Purkinje cell (primary cell): ENCODE measurements around the gene MAPK8IP1. TPM values are rescaled to one million over a fixed set of nuclear protein-coding genes. Genes with fewer than 3 reads are reported as not detected.

Experiments used
- polyA plus RNA-seq: library from polyadenylated mRNA; unstranded; fragments of >200 nt; fragmentation: Nextera tagmentation; gene quantifications from 2 replicates; pipeline ENCODE4 v1.2.1, GENCODE V29; 2014

Gene MAPK8IP1
- polyA plus RNA-seq = 1.4 and 3.3 TPM in 2 replicates

DNA sequence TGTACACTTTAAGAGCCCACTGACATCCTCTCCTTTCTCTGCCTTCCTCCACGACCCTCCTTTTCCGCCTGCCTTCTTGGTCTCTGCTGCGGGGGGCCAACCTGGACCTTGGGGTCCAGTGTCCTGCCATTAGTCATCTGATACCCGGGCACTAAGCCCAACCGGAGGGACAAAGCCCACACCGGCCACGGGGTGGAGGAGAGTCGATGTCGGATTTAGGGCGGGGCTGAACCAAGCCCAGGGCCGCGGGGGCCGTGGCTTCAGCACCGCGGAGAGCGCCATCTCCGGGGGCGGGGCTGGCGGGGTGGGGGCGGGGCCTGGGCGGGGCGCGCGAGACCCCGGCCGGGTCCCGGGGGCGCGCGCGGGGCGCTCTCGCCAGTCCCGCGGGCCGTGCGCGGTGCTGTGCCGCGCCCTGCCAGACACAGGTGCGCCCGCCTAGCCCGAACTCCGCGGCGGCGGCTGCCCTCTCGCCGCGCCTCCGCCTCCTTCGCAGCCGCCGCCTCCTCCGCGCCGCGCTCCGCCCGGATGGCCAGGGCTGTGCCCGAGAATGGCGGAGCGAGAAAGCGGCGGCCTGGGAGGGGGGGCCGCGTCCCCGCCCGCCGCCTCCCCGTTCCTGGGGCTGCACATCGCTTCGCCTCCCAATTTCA is at the start of gene MAPK8IP1:
Gene MAPK8IP1 (plus strand): TSS at position 378 of the 647 bp plus-strand sequence. CDS start 170 bp downstream, at position 548.

DNA sequence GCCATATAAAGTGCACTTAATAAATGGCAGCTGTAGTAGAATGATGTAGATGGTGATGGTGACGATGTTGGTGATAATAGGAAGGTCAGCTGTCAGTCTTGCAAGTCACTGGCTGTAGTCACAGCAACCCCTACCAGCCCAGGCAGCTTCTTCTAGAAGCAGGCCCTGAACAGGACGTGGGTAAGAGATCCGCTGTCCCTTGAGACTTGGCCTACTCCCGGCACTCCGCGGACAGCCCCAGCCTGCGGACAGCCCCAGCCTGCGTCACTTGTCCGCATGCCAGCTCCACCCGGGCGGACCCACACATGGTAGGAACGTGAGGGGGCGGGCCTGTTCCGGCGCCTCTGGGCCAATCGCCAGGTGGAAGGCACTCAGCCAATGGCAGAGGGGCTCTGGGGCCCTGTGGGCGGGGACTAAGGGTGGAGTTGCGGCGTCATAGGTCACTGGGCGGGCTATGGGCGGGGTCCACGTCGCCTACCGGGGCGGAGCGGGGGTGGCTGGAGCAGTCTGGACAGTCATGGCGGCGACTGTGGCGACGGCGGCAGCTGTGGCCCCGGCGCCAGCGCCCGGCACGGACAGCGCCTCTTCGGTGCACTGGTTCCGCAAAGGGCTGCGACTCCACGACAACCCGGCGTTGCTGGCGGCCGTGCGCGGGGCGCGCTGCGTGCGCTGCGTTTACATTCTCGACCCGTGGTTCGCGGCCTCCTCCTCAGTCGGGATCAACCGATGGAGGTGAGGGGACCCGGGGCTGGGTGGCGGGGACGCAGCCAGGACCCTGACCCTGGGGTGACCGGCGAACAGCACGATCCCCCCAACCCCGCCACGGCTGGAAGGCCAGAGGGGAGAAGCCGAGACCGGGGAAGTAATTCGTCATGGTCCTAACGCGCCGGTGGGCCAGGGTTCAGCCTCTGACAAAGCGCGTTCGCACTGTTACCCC is 38.2 kb upstream of the MAPK8IP1 start, which contains the start of gene CRY2:
Gene CRY2 (plus strand): TSS at position 502 of the 937 bp plus-strand sequence. CDS start 16 bp downstream, at position 518.

DNA sequence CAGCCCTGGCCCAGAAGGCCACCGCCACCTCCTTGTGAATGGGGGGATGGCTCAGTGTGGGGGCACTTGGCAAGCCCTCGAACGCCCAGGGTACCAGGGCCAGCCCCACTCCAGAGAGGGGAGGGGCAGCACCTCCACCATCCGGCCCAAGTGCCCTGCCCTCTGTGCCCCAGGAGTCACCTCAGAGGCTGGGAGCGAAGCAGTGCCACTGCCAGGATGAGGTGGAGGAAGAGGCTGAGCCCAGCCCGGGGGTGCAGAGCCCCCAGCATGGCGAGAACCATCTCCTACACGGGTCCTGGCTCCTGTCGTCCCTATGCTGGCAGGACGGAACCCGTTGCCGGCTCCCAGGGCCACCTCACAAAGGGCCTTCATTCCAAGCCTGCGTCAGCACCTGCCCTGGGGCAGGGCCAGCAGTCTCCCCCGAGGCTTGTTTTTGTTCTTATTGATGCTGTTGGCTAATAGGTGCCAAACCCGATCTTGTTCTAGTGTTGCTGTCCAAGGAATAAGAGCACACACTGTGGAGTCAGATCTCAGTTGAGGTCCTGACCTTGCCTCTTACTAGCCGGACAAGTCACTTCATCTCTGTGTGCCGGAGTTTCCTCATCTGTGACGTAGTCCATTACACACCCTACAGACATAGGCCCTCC is 21.6 kb downstream of the MAPK8IP1 start, which contains the start of gene FREY1:
Gene FREY1 (minus strand): TSS at position 307 of the 647 bp plus-strand sequence. CDS start 26 bp downstream, at position 281.

DNA sequence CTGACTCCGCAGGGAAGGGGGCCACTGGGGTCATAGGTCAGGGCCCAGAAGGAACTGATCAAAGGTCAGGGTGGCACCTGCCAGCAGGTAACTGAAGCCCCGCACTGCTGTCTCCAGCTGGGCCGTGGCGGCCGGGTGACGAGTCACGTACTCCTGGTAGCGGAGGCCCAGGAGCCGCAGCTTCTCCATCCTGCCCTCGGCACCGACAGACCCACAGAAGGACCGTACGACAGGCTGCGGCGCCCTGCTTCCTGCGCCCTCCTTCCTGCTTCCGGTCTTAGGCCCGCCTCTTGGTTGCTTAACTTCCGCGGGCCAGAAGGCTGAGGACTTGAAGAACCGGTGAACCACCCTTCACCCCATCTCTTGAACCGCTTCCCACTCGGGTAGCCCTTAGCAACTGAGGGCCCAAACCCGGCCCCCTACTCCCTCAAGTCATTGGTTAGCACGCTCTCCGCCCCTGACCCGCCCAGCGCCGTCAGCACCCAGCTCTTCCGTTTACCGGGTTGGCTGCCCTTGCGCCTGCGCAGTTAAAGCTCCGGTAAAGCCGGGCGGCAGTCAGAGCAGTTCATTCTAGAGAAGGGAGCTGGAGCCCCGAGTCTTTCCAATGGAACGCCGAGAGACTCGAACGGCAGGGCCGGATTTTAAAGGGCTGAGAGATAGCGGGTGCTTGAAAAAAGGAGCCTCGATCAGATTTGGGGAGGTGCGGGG is 32.3 kb downstream of the MAPK8IP1 start, which contains the start of gene PEX16:
Gene PEX16 (minus strand): TSS at position 255 of the 708 bp plus-strand sequence. CDS start 66 bp downstream, at position 189.

DNA sequence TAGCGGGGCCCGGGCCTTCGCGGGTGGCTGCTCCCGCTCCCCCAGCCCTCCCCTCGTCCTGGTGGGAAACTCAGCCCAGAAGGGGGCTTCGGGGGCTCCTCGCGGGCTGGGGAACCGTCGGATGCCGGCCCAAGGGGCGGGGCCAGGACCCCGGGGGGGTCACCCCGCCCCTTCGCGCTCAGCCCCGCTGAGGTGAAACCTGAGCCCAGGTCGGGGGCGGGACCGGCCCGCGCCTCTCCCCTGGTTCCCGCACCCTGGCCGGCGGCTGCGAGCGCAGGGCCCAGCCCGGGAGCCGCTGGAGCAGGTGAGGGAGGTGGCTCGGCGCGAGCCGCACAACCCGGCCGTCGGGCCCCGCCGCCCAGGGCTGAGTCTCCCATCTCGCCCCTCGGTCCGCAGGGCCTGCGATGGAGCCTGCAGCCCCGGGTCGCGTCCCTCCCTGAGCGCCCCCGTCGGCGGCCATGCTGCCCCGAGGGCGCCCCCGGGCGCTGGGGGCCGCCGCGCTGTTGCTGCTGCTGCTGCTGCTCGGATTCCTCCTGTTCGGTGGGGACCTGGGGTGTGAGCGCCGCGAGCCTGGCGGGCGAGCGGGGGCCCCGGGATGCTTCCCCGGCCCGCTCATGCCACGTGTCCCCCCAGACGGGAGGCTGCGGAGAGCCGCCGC is 37.1 kb downstream of the MAPK8IP1 start, which contains the start of gene LARGE2:
Gene LARGE2 (plus strand): TSS at position 232 of the 658 bp plus-strand sequence. CDS start 227 bp downstream, at position 459.

Other genes starting within 250 kb of the MAPK8IP1 start
- gene CHST1, start 220.0 kb upstream of the MAPK8IP1 start, polyA plus RNA-seq = 3.8 and 9.0 TPM in 2 replicates
- 6.5 and 7.9 TPM in 2 replicates for gene SLC35C1, start 80.5 kb upstream of the MAPK8IP1 start, polyA plus RNA-seq
- gene CRY2, start 38.2 kb upstream of the MAPK8IP1 start, polyA plus RNA-seq = 9.3 and 13.3 TPM in 2 replicates
- gene FREY1, start 21.6 kb downstream of the MAPK8IP1 start, polyA plus RNA-seq = not detected in 2 replicates
- gene PEX16, start 32.2 kb downstream of the MAPK8IP1 start, polyA plus RNA-seq = 0.70 and 2.4 TPM in 2 replicates
- gene LARGE2, start 37.0 kb downstream of the MAPK8IP1 start, polyA plus RNA-seq = not detected in 2 replicates
- 1.6 and 5.3 TPM in 2 replicates for gene PHF21A, start 235.8 kb downstream of the MAPK8IP1 start, polyA plus RNA-seq